ENCODE results near the gene OXA1L.
A peak's percentile ranks its signal among the peaks of the same experiment; 100 is the strongest.

Gene OXA1L

DNA sequence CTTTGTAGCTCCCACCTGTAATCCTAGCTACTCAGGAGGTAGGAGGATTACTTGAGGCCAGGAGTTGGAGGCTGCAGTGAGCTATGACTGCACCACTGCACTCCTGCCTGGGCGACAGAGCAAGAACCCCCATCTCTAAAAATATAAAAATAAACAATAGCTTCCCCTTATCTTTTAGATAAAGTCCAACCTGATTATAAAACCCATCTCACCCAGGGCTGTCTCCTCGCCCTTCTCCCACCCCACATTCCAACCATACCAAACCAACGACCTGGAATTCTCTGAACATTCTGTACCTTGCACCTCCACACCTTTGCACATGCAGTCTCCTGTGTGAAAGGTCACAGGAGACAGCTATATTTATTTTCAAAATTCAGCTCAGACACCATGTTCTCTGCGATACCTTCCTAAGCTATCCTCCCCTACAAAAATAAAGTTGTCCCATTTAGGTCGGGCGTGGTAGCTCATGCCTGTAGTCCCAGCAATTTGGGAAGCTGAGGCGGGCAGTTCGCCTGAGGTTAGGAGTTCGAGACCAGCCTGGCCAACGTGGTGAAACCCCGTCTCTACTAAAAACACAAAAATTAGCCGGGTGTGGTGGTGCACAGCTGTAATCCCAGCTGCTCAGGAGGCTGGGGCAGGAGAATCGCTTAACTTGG is 41.1 kb downstream of the OXA1L start:
- Histone ChIP-seq H3K27ac (ENCODE audit: low read depth, low read length, poor library complexity, severe bottlenecking) (peak overlapping the region; percentile 10), H3K9me3 (ENCODE audit: low read length) (no peaks in the 10 kb centered on the region), H3K4me2 (ENCODE audit: low read length) (no peak overlapping the region), H3K9me2 (ENCODE audit: low read depth, low read length) (no peaks in the 10 kb centered on the region), H2AFZ (ENCODE audit: low read length) (no peak overlapping the region), H3K79me2 (ENCODE audit: insufficient read depth, low read length) (no peaks in the 10 kb centered on the region), H3K27me3 (ENCODE audit: insufficient read depth, low read length) (no peaks in the 10 kb centered on the region), H3K36me3 (ENCODE audit: insufficient read depth, low read length) (no peaks in the 10 kb centered on the region), H3K4me1 (ENCODE audit: insufficient read depth, low read length, severe bottlenecking) (peaks cover 36% of the 10 kb centered on the region), H4K20me1 (ENCODE audit: insufficient read depth, low read length) (no peaks in the 10 kb centered on the region), H3K9ac (ENCODE audit: low read length) (no peak overlapping the region), H3K4me3 (ENCODE audit: low read depth, low read length, poor library complexity, severe bottlenecking) (no peak overlapping the region), H3F3A (ENCODE audit: insufficient read depth, low read length) (no peaks in the 10 kb centered on the region)
- TF ChIP-seq, protein P1, sequence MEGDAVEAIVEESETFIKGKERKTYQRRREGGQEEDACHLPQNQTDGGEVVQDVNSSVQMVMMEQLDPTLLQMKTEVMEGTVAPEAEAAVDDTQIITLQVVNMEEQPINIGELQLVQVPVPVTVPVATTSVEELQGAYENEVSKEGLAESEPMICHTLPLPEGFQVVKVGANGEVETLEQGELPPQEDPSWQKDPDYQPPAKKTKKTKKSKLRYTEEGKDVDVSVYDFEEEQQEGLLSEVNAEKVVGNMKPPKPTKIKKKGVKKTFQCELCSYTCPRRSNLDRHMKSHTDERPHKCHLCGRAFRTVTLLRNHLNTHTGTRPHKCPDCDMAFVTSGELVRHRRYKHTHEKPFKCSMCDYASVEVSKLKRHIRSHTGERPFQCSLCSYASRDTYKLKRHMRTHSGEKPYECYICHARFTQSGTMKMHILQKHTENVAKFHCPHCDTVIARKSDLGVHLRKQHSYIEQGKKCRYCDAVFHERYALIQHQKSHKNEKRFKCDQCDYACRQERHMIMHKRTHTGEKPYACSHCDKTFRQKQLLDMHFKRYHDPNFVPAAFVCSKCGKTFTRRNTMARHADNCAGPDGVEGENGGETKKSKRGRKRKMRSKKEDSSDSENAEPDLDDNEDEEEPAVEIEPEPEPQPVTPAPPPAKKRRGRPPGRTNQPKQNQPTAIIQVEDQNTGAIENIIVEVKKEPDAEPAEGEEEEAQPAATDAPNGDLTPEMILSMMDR (IDR thresholded peaks at IDR 0.05; ENCODE audit: low read length), result no peak
- no peak for TF ChIP-seq EZH2 (IDR thresholded peaks at IDR 0.05; ENCODE audit: borderline replicate concordance, low read length)

DNA sequence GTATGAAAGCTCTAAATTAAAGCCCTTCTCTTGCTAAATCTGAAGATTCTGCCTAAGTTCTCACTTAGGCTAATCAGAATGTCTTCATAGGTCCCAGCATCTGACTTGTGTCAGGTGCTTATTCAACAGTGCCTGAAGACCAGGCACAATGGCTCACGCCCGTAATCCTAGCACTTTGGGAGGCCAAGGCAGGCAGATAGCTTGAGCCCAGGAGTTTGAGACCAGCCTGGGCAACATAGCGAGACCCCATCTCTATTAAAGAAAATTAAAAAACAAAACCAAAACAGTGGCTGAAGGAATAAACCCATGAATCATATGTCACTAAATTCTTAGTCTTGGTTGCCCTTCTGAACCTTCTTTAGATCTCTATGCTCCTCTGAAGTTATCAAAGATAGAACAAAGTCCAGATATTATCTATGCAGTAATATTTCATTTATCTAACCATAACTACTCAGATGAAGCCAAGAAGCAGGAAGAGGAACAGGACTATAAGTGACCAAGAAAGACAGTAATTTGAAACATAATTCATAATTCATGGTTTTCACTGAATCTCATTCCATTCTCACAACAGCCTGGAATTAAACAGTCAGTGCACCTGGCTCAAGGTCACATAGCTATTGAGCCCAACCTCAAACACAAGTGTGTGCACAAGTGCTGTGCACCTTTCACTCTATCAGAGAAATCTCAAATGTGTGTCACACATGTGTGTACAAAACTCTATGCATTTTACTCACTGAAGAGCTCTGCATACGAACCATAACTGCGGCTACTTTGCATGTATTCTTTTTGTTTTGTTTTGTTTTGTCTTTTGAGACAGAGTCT is 42.1 kb downstream of the OXA1L start:
- no peaks in the 10 kb centered on the region for H3K9me3 ChIP-seq (ENCODE audit: low read length)
- H3K4me2 ChIP-seq (ENCODE audit: low read length), result no peak overlapping the region
- no peaks in the 10 kb centered on the region for H4K20me1 ChIP-seq (ENCODE audit: insufficient read depth, low read length)
- H3K4me1 ChIP-seq (ENCODE audit: insufficient read depth, low read length, severe bottlenecking), result peaks cover 36% of the 10 kb centered on the region
- peak overlapping the region; percentile 3 for H3K27ac ChIP-seq (ENCODE audit: low read depth, low read length, poor library complexity, severe bottlenecking)
- no peaks in the 10 kb centered on the region for H3K27me3 ChIP-seq (ENCODE audit: insufficient read depth, low read length)
- no peak overlapping the region for H2AFZ ChIP-seq (ENCODE audit: low read length)
- H3K4me3 ChIP-seq (ENCODE audit: low read depth, low read length, poor library complexity, severe bottlenecking), result no peak overlapping the region
- no peaks in the 10 kb centered on the region for H3K79me2 ChIP-seq (ENCODE audit: insufficient read depth, low read length)
- H3K36me3 ChIP-seq (ENCODE audit: insufficient read depth, low read length), result no peaks in the 10 kb centered on the region
- H3F3A ChIP-seq (ENCODE audit: insufficient read depth, low read length), result no peaks in the 10 kb centered on the region
- TF ChIP-seq EZH2 (IDR thresholded peaks at IDR 0.05; ENCODE audit: borderline replicate concordance, low read length), result no peak
- H3K9ac ChIP-seq (ENCODE audit: low read length), result no peak overlapping the region
- no peaks in the 10 kb centered on the region for H3K9me2 ChIP-seq (ENCODE audit: low read depth, low read length)

DNA sequence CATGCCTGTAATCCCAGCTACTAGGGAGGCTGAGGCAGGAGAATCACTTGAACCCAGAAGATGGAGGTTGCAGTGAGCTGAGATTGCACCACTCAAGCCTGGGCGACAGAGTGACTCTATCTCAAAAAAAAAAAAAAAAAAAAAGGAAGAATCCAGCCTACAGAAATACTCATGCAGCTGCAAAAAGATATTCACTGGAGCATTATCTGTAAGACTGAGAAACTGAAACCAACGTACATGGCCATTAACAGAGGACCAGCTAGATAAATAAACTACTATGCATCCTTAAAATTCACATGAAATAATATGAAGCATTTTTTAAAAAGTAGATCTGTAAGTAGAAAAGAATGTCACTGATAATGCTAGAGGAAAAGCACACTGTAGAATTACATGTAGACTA is 45.2 kb downstream of the OXA1L start:
- Histone ChIP-seq H3K79me2 (ENCODE audit: insufficient read depth, low read length) (no peaks in the 10 kb centered on the region), H3K4me1 (ENCODE audit: insufficient read depth, low read length, severe bottlenecking) (peaks cover 50% of the 10 kb centered on the region), H3K9me3 (ENCODE audit: low read length) (no peaks in the 10 kb centered on the region), H3K4me3 (ENCODE audit: low read depth, low read length, poor library complexity, severe bottlenecking) (no peak overlapping the region), H3F3A (ENCODE audit: insufficient read depth, low read length) (no peaks in the 10 kb centered on the region), H3K36me3 (ENCODE audit: insufficient read depth, low read length) (no peaks in the 10 kb centered on the region), H3K9me2 (ENCODE audit: low read depth, low read length) (no peaks in the 10 kb centered on the region), H3K4me2 (ENCODE audit: low read length) (no peak overlapping the region), H4K20me1 (ENCODE audit: insufficient read depth, low read length) (no peaks in the 10 kb centered on the region), H2AFZ (ENCODE audit: low read length) (no peak overlapping the region), H3K27me3 (ENCODE audit: insufficient read depth, low read length) (no peaks in the 10 kb centered on the region), H3K9ac (ENCODE audit: low read length) (no peak overlapping the region), H3K27ac (ENCODE audit: low read depth, low read length, poor library complexity, severe bottlenecking) (no peak overlapping the region)
- TF ChIP-seq EZH2 (IDR thresholded peaks at IDR 0.05; ENCODE audit: borderline replicate concordance, low read length), result no peak
- TF ChIP-seq, protein P1 (IDR thresholded peaks at IDR 0.05; ENCODE audit: low read length), result no peak

All from OCI-LY1 (cell line).